ENCODE data around the gene ACAD8.

Gene ACAD8

DNA sequence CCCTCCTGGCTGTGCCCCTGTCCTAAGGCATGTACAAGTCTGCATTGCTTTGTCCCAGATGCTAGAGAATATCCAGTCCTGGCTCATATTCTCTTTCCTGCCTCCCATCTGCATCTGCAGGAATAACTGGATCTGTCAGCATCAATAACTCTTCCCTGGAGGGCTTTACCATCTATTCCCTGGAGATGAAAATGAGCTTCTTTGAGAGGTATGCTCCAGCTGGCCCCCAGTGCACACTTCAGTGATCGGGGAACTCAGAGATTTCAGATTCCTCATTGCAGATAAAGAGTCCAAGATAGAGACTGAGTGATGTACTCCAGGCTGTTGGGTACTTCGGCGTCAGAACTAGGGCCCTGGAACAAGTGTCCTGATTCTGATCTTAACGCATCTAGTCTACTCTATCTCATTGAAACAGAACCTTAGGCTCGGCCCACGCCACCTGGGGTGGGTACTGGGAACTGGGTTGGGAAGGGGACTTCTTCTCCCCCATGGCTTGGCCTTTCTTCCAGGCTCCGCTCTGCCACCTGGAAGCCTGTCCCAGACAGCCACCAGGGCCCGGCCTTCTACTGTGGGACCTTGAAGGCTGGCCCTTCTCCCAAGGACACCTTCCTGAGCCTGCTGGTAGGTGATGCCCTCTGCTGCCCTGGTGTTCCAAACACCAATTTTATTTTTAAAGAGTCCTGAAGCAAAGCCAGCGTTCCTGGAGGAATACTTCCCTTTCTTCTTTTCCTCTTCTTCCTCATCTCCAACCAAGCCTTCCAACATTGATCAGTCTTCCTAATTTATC lies 60.6 kb downstream of the ACAD8 start:
- Histone ChIP-seq H3K27ac (ENCODE audit: low read length) (no peak overlapping the region), H3K27me3 (ENCODE audit: control insufficient read depth, insufficient read depth, low read length) (no peaks in the 10 kb centered on the region), H3K4me3 (ENCODE audit: low read length) (no peak overlapping the region), H3K9me3 (ENCODE audit: control insufficient read depth, insufficient read depth, low read length) (no peaks in the 10 kb centered on the region), H3K36me3 (ENCODE audit: control insufficient read depth, insufficient read depth, low read length) (no peaks in the 10 kb centered on the region; the same call in 1 of the 2 replicates), H3K4me1 (ENCODE audit: control insufficient read depth, insufficient read depth, low read length) (peaks cover 2% of the 10 kb centered on the region)
- no peak for DNase-seq (ENCODE audit: low read depth, low spot score)
- no CpG with 5 or more reads among the region's 9 CpGs for WGBS (ENCODE audit: insufficient coverage, insufficient read length)
